HepG2 (cell line): ENCODE results near the gene CBLN1. TPM values are rescaled to one million over a fixed set of nuclear protein-coding genes. Genes with fewer than 3 reads are reported as not detected.

Experiments
- ATAC-seq: fragments of 200-7000 bp; cut with Tn5 transposase; 3 replicates; pipeline ENCODE4 v1.9.1; 2020; ENCODE audit warnings: mild to moderate bottlenecking, moderate library complexity
- BruUV-seq: library from RNA; stranded (reverse); fragments of 400-500 nt; replicated peaks from 2 replicates; lab custom pipeline; 2021; lab: Mats Ljungman, UMichigan
- CTCF ChIA-PET: fragments of 300-600 bp; formaldehyde crosslinking; extraction: SDS; loops from one replicate; lab custom pipeline; 2021; ENCODE audit warnings: low total read pairs, inconsistent platforms, low intra/inter-chr PET ratio; lab: Yijun Ruan, JAX
- POLR2A ChIA-PET: fragments of 350-600 bp; sonication (Branson Sonifier 250); formaldehyde crosslinking; loops from one replicate; lab custom pipeline; 2020; ENCODE audit warnings: antibody characterized with exemption, inconsistent platforms; lab: Yijun Ruan, JAX
- DNase-seq: peaks from one replicate; pipeline ENCODE4 v3.0.0-alpha.2; 2015; ENCODE audit warnings: low spot score
- FAIRE-seq: peaks from 3 replicates; lab custom pipeline; 2011; peaks lifted over from hg19 to GRCh38; lab: Jason Lieb, UNC
- H2AFZ ChIP-seq: one replicate; pipeline ENCODE4 v1.6.1; 2011; ENCODE audit warnings: low read length, inconsistent platforms
- H3K27ac ChIP-seq: fragments of 300-600 bp; 3 replicates; pipeline ENCODE4 v1.8.0; 2011; ENCODE audit warnings: mixed run types, mild to moderate bottlenecking, mixed read lengths, low read length, inconsistent platforms; ENCODE audit not compliant: insufficient read depth; ENCODE audit errors: extremely low read length
- H3K27me3 ChIP-seq, 2 experiments: fragments of 200-600 bp in 1 of 2; 2 replicates in 1 of 2; 3 replicates in 1 of 2; pipeline versions ENCODE4 v1.6.0 to v1.8.0; 2011; ENCODE audit warnings: low read length in 2 of 2, mild to moderate bottlenecking in 2 of 2, moderate library complexity in 2 of 2, inconsistent platforms in 1 of 2; ENCODE audit not compliant: insufficient read depth in 2 of 2, control insufficient read depth in 1 of 2
- H3K36me3 ChIP-seq, 2 experiments: fragments of 200-600 bp in 1 of 2; replicated peaks in 1 of 2; 2 replicates in 1 of 2; 3 replicates in 1 of 2; pipeline versions ENCODE4 v1.5.1 to v1.8.0; 2011; ENCODE audit warnings: low read length in 2 of 2, inconsistent platforms in 1 of 2; ENCODE audit not compliant: insufficient read depth in 2 of 2, control insufficient read depth in 1 of 2
- H3K4me1 ChIP-seq: 2 replicates; pipeline ENCODE4 v1.5.1; 2012; ENCODE audit warnings: low read length, inconsistent platforms; ENCODE audit not compliant: insufficient read depth
- H3K4me2 ChIP-seq: 2 replicates; pipeline ENCODE4 v1.6.0; 2011; ENCODE audit warnings: low read depth, low read length, inconsistent platforms
- H3K4me3 ChIP-seq, 3 experiments: fragments of 200-600 bp in 1 of 3; sonication (generic), shearing (Covaris generic) in 1 of 3; replicated peaks in 1 of 3; 2 replicates each; pipeline ENCODE4 v1.5.1; 2011 to 2016; ENCODE audit warnings: low read length in 3 of 3, inconsistent platforms in 2 of 3, low read depth in 2 of 3, mild to moderate bottlenecking in 2 of 3, control low read depth in 1 of 3, mixed read lengths in 1 of 3; ENCODE audit not compliant: insufficient read depth in 1 of 3
- H3K79me2 ChIP-seq: one replicate; pipeline ENCODE4 v1.6.1; 2011; ENCODE audit warnings: low read length, inconsistent platforms; ENCODE audit not compliant: insufficient read depth
- H3K9ac ChIP-seq: 2 replicates; pipeline ENCODE4 v1.6.0; 2011; ENCODE audit warnings: mild to moderate bottlenecking, low read depth, low read length, inconsistent platforms; ENCODE audit not compliant: insufficient read depth
- H3K9me3 ChIP-seq: 2 replicates; pipeline ENCODE4 v1.5.1; 2012; ENCODE audit warnings: mild to moderate bottlenecking, low read length
- H4K20me1 ChIP-seq: 2 replicates; pipeline ENCODE4 v1.6.0; 2011; ENCODE audit warnings: inconsistent platforms, mild to moderate bottlenecking, low read length, moderate library complexity; ENCODE audit not compliant: insufficient read depth
- CCDC6 ChIP-seq: sonication (generic); formaldehyde crosslinking; IDR thresholded peaks from 2 replicates; pipeline ENCODE4 v1.8.1; 2022; ENCODE audit warnings: mild to moderate bottlenecking, missing genetic modification reagents, moderate library complexity
- DDIT3 ChIP-seq: sonication (generic); formaldehyde crosslinking; IDR thresholded peaks from 2 replicates; pipeline ENCODE4 v1.4.0; 2020; ENCODE audit warnings: mild to moderate bottlenecking, missing genetic modification reagents
- NCOA5 ChIP-seq: sonication (generic); formaldehyde crosslinking; IDR thresholded peaks from 2 replicates; pipeline ENCODE4 v1.4.0; 2020; ENCODE audit warnings: missing genetic modification reagents
- NR2C2 ChIP-seq: sonication (generic); formaldehyde crosslinking; IDR thresholded peaks from 2 replicates; pipeline ENCODE4 v1.4.0; 2020; ENCODE audit warnings: missing genetic modification reagents, mild to moderate bottlenecking, moderate library complexity, borderline replicate concordance
- ZC3H13 ChIP-seq: sonication (generic); formaldehyde crosslinking; IDR thresholded peaks from 2 replicates; pipeline ENCODE4 v1.8.1; 2023; ENCODE audit warnings: mild to moderate bottlenecking, missing genetic modification reagents, moderate library complexity
- ZNF713 ChIP-seq: sonication (generic); formaldehyde crosslinking; IDR thresholded peaks from 2 replicates; pipeline ENCODE4 v1.4.0; 2020; ENCODE audit warnings: mild to moderate bottlenecking, missing genetic modification reagents
- WGBS: methylation state at CpG from one replicate; pipeline ENCODE4 v1.1.6; 2017; ENCODE audit warnings: low lambda C conversion rate; 5-methylcytosine and 5-hydroxymethylcytosine counted together
- in situ Hi-C: cut with HindIII; loops from 2 replicates; pipeline ENCODE4 v1.10.0; 2017; ENCODE audit warnings: low pct_unique_long_range_greater_than_20kb; ENCODE audit not compliant: extremely low pct_ligation_motif_present
- intact Hi-C: fragments of 100-400 bp; cut with micrococcal nuclease; formaldehyde crosslinking; loops from one replicate; pipeline ENCODE4 v1.10.0; 2022; ENCODE audit not compliant: unreplicated experiment
- polyA plus RNA-seq, 8 experiments: library from polyadenylated mRNA; depleted of rRNA in 3 of 8; stranded (reverse) in 7 of 8; unstranded in 1 of 8; fragments of >200 nt; fragmentation: Illumina TruSeq in 4 of 8; extraction: Trizol in 4 of 8; gene quantifications; 2 replicates each; pipeline versions ENCODE4 v1.2.1 to v1.2.3, GENCODE V29; 2011 to 2016; ENCODE audit warnings: low read depth in 4 of 8, missing spikeins in 1 of 8, mixed read lengths in 1 of 8; ENCODE audit not compliant: insufficient read depth in 1 of 8
- total RNA-seq, 5 experiments: library from RNA; depleted of rRNA; stranded (reverse); fragments of >200 nt; fragmentation: Illumina TruSeq; extraction: Trizol; gene quantifications; 2 replicates each; pipeline ENCODE4 v1.2.3, GENCODE V29; 2016; ENCODE audit warnings: low read depth in 1 of 5

Gene CBLN1
- total and polyA plus RNA-seq, 2 of the 13 experiments (the other 11 are each of a cell fraction or from before 2014, with no cell fraction given) = not detected

- Histone ChIP-seq H3K79me2 (no peaks in the 10 kb centered on the region), H3K27me3 (no peaks in the 10 kb centered on the region), H3K36me3 (no peaks in the 10 kb centered on the region), H4K20me1 (no peaks in the 10 kb centered on the region), H3K4me2 (no peak overlapping the region), H3K27ac (no peak overlapping the region), H3K4me1 (no peaks in the 10 kb centered on the region), H2AFZ (no peak overlapping the region), H3K4me3 (no peak overlapping the region), H3K9ac (no peak overlapping the region), H3K9me3 (no peaks in the 10 kb centered on the region)
- FAIRE-seq (no peak), DNase-seq (no peak), ATAC-seq (no peak)
- ChIA-PET CTCF (no interaction called here), POLR2A (no interaction called here)
- 9% methylated on average over 7 of the region's 8 CpGs for WGBS
- in situ Hi-C loops = no loop called here
- TF ChIP-seq NCOA5 (CRISPR knock-in tag) (no peak), DDIT3 (CRISPR knock-in tag) (no peak)
- intact Hi-C loops = no loop called here
- BruUV-seq = no TSS peak
Measured at GRCh38 chr16:49260956-49261530, 20.6 kb downstream of the CBLN1 start.

GRCh38 chr16:49260253-49260652 lies 21.4 kb downstream of the CBLN1 start:
- in situ Hi-C loops (no loop called here), intact Hi-C loops (no loop called here)
- no peaks in the 10 kb centered on the region for H3K9me3 ChIP-seq
- H3K4me3 ChIP-seq = no peak overlapping the region
- ATAC-seq (no peak), DNase-seq (no peak), FAIRE-seq (no peak)
- WGBS = under 1% methylated on average over 3 of the region's 3 CpGs
- no peaks in the 10 kb centered on the region for H3K79me2 ChIP-seq
- BruUV-seq = no TSS peak
- ChIA-PET POLR2A (no interaction called here), CTCF (no interaction called here)
- no peaks in the 10 kb centered on the region for H3K27me3 ChIP-seq
- no peak overlapping the region for H2AFZ ChIP-seq
- H3K9ac ChIP-seq = no peak overlapping the region
- no peak overlapping the region for H3K27ac ChIP-seq
- H3K36me3 ChIP-seq = no peaks in the 10 kb centered on the region
- TF ChIP-seq NR2C2 (CRISPR knock-in tag) (no peak), ZC3H13 (CRISPR knock-in tag) (no peak), CCDC6 (CRISPR knock-in tag) (no peak), ZNF713 (CRISPR knock-in tag) (no peak)
- no peak overlapping the region for H3K4me2 ChIP-seq
- H3K4me1 ChIP-seq = no peaks in the 10 kb centered on the region
- H4K20me1 ChIP-seq = no peaks in the 10 kb centered on the region
